ENCODE measurements around the gene ENDOV.
A peak's percentile ranks its signal among the peaks of the same experiment; 100 is the strongest.

ENDOV gene

DNA sequence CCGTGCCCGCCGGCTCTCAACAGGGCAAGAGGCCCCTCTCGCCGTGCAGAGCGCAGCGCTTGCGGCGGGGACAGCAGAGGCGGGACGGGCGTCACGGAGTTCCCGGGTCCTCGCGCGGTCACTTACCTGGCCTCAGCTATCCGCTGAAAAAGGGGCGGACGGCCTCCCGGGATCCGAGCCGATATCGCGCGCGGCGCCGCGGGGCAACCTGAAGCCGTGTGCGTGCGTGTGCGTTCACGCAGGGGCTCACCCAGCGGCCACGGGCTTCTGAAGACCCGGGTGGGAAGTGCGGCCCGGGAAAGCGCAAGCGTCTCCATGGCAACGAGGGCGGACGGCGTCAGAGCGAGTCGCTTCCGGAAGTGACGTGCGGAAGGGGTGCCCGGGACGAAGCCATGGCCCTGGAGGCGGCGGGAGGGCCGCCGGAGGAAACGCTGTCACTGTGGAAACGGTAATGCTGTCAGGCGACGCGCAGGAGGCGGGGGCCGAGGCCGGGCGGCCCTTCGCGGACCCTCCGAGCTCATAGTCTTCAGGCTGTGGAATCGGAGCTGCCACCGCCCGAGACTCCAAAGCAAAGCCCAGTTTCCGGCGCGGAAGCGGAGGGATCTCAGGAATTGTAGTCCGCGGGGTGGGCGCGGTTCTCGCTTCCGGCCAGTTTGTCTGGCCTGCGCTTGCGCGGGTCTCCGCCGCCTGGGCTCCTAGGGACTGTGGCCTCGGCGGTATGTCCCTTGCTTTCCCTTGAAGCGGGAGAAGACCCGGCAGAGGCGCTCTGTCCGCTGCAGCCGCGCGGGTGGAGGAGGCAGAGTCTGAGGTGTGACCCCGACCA lies at the start of gene ENDOV:
Gene ENDOV (plus strand): TSS at position 365 of the 823 bp plus-strand sequence. CDS start 28 bp downstream, at position 393.
- DNase-seq: peak; percentile 91 to 95

DNA sequence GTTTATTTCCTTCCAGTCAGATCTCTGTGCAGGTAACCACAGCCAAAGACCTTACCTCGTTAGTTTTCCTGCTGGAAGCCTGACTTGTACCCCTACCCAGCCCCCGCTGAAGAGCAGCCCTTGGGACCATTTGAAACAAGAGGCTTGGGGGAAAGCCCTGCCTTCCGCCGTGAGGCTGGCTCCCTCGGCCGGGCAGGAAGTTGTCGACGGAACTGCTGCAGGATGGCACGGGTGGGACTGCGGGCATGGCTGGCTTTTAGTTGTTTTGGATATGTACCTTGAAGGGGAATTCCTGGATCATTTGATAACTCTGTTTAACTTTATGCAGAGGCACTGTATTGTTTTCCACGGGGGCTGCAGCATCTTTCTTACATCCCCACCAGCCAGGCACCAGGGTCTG lies 49.0 kb upstream of the ENDOV start:
- no peak for DNase-seq

DNA sequence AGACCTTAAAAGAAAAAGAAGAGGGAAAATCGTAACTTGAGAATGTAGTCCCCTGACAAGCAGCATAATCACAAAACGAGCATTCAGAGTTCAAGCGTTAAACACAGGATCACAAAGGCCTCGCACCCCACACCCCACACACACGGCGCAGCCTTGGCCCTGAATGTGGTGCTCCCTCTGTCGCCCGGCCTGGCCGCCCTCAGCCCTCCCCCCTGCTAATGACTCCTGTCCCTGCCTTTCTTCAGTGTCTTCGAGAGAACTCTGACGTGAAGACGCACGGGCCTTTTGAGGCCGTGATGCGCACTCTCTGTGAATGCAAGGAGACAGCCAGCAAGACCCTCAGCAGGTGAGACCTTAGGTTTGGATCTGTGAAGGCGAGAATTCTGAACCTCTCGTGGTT lies 47.5 kb upstream of the ENDOV start:
- DNase-seq: no peak

DNA sequence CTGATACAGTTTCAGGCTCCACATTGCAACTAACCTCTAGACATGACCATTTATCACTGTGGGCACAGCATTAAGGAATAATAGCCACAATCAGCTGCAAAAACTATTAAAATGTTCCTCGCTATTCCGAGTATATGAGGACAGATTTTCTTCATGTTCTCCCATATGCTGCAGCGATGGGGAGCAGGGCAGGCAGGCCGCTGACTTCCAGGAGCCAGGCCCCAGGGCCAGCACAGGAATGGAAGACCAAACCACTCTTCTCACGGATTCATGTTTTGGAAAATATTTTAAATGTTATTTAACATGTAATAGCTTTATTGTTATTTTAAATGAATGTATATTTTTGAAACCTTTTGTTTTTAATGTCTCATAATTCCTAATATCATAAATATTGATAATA lies 43.8 kb upstream of the ENDOV start:
- no peak for DNase-seq

DNA sequence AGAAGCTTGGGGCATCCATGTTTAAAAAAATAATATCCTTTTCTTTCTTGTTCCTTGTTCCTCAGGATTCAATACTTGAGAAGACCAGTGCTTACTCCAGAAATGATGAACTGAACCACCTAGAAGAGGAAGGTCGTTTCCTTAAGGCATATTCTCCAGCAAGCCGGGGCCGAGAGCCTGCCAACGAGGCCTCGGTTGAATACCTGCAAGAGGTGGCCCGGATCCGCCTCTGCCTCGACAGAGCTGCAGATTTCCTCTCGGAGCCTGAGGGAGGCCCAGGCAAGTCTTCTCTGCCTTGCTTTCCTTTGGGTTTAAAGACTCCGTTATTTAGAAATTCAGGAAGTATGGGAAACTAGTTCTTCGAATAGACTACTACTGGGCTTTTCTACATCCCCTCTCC lies 42.5 kb upstream of the ENDOV start:
- no peak for DNase-seq

DNA sequence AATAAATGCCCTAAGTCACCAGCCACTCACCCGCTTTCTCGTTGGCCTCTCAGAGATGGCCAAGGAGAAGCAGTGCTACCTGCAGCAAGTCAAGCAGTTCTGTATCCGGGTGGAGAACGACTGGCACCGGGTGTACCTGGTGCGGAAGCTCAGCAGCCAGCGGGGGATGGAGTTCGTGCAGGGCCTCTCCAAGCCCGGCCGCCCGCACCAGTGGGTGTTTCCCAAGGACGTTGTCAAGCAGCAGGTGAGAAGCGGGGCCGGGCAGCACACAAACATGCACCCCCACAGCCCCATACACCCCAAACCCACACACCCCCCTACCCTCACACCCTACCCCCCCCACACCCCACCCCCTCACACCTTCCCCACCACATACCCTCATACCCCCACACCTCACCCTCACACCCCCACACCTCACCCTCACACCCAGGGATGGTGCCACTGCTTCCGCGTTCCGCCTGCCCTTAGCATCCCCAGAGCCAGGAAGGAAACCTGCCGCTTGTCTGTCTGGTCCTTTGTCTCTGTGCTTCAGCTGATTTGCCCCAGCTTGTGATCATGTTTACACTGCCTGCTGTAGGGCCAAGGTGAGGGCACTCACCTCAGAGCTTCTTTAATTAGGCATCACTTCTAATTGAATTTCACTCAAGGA lies 41.9 kb upstream of the ENDOV start:
- DNase-seq: no peak

DNA sequence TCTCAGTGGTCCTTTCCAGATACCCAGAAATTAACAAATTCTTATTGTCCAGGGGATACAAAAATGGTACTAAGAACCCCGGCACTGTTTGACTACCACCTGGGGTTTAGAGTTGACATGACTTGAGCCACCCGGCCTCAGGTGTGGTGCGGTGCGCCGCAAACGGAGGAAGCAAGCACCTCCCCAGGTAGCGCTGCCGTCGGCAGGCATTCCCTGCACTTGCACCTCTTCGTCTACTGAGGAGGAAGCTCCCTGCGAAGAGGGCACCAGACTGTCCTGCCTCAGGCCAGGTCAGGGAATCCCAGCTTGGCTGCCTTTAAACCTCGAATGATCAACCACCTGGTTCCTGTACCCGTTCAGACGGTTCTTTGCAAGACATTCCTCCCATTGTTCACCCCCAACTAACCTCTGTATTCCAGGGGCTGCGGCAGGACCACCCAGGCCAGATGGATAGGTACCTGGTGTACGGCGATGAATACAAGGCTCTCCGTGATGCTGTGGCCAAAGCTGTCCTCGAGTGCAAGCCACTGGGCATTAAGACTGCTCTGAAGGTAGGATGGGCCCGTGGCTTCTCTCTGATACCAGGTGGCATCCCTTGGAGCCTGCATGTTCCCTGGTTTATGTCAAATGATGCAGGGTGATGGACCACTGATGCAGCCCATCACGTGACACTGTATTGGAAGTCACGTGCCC lies 40.8 kb upstream of the ENDOV start:
- DNase-seq: no peak

DNA sequence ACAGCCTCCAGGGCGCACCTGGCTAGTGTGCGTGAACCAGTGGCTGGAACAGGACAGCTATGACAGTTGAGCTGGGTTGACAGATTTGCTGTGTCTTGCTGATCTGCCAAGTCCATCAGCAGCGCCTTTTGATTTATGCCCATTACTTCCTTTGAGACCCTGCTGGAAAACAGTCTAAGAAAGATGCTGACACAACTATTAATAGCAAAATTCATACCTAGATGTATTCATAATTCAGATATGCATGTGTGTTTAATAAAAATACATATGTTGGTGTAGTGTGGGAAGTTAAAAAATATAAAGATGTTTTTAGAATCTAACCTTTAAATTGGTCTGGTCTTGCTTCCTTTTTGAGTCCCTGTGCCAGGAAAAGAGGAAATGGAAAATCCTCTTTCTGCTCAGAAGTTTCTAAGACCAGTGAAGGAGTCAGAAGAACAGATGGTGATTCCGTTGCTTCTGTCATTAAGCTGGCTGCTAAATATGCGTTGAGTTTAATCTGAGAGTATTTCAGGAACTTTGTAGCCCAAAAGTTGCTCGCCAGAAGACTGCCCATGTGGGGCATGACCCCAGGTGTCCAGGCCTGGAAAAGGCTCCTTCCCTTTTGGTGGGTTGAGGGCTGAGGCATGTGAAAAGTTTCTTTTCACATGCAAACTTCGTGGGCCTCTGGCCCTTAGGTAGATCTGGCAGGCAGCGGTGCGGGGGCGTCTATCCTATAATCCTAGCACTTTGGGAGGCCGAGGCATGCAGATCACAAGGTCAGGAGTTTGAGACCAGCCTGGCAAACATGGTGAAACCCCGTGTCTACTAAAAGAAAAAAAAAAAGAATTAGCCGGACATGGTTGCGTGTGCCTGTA lies 40.0 kb upstream of the ENDOV start:
- no peak for DNase-seq

DNA sequence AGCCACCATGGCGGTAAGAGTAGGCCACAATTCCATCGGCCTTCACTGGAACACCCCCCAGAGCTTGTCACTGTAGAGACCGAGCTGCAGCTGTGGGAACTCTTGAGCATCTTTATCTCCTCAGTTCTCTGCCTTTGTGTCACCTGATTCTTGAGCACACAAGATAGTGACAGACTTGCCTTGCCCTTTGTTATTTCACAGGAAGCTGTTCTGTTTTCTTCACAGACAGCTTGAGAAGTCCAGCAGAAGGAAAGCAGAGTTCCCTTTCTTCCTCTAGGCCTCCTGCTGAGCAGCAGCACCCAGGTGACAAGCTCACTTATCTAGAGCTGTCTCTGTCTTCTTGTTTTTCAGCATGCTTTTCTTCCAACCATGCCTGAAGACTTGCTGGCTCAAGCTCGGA lies 38.4 kb upstream of the ENDOV start:
- no peak for DNase-seq

DNA sequence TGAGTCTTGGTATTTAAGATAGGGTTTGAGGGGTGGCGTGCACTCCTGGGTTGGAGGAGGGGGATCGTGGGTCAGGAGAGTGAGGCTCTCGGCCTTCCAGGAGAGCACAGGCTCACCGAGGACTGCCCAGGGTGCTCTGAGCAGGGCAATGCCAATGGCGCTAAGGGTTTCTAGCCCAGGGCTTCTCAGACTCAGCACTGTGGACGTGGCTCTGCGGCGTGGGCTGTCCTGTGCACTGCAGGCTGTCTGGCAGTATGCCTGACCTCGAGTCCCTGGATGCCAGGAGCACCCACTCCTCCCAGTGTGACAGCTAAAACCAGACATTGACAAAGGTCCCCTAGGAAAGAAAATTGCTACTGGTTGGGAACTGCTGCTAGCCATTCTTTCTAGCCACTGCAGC lies 37.2 kb upstream of the ENDOV start:
- DNase-seq: no peak

DNA sequence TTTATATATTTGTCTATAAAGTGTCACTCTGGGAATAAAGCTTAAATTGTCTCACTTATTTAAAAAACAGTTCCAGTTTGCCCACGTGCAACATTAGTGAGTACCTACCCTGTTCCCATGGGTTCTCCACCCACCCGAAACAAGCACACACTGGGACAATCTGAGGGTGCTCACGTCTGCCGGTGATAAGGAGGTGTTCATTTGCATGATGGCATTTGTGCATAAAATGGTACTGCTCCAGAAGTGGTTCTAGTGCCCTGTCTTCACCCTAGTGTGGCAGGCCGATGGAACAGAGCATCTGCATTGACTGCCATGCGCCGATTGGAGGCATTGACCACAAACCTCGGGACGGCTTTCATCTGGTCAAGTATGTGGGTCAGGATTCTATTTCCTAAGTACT lies 35.6 kb upstream of the ENDOV start:
- DNase-seq: no peak

DNA sequence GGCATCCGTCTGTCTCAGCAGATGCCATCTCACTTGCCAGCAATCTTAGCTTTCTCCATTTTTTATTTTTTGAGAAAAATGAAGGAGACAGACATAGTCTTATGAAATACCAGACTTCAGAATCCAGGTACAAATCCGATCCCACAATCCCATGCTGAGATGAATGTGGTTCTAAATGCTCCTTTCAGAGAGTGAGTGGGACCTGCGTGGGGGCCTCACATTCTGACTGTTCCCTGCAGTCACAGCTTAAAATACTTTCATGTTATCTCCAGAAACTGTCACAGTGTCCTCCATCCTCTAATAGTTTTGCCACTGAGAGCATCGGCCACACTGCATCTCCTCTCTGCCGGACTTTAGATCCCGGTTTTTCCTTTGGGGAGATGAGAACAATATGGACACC lies 34.9 kb upstream of the ENDOV start:
- DNase-seq: no peak

DNA sequence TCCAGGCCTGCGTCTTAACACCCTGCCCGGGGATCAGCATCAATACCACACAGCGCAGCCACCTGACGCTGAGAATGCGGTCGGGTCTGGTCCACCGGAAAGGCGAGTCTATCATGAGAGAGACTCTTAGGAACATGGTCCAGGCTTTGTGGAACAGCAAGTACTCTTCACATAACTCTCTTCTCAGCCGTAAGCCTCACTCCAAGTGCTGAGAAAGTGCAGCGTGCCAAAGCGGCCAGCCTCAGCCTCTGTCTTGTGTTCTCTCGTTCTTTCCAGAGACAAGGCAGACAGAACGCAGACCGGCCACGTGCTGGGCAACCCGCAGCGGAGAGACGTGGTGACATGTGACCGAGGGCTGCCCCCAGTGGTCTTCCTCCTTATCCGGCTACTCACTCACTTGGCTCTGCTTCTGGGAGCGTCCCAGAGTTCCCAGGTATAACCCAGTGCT lies 34.4 kb upstream of the ENDOV start:
- no peak for DNase-seq

DNA sequence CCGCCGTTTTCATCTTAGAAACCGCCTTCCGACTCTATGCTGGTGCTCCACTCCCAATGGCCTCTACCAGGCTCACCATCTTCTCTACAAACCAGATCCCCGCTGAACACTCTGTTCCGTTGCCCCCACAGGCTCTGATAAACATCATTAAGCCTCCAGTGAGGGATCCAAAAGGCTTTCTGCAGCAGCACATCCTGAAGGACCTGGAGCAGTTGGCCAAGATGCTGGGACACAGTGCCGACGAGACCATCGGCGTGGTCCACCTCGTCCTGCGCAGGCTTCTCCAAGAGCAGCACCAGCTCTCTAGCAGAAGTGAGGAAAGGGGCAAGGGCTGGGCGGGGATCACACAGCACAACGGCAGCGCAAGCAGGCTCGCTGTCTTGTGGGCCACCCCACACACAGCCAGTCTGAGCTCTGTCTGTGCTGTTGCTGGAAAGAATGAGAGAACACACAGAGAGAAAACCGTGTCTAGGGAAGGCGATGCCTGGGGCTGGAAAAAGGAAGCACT lies 33.5 kb upstream of the ENDOV start:
- no peak for DNase-seq

DNA sequence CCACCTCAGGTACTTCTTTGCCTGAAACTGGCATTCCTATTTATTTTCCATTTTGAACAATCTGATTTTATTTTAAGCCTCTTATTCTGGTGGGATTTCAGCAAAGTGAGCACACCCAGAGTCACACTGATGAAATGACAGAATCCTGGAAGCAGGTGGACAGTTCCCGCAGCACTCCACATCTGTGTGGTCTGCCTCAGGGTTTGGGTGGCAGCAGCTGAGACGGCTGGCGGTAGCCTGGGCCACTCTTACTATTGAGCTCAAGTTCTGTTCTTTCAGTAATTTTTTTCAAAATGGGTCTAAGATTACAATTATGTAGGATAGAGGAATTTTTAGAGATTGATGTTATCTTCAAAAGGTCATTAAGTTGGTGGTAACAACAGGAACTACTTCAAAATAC lies 32.5 kb upstream of the ENDOV start:
- DNase-seq: no peak

DNA sequence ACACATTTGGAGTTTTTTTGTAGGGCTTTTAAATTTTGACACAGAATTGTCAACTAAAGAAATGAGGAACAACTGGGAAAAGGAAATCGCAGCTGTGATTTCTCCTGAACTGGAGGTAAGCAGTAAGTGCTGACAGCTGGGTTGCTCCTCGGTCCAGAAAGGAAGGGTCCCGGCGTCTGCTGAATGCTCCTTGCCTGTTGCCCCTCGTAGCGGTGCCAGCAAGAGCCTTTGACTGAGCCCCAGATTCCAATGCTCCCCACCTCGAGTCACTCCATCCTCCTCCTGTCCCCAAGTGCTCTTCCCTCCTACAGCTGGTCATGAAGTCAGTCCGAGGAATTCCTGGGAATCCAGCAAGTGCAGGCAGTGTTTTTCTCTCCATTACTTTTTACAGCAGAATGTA lies 32.0 kb upstream of the ENDOV start:
- no peak for DNase-seq

DNA sequence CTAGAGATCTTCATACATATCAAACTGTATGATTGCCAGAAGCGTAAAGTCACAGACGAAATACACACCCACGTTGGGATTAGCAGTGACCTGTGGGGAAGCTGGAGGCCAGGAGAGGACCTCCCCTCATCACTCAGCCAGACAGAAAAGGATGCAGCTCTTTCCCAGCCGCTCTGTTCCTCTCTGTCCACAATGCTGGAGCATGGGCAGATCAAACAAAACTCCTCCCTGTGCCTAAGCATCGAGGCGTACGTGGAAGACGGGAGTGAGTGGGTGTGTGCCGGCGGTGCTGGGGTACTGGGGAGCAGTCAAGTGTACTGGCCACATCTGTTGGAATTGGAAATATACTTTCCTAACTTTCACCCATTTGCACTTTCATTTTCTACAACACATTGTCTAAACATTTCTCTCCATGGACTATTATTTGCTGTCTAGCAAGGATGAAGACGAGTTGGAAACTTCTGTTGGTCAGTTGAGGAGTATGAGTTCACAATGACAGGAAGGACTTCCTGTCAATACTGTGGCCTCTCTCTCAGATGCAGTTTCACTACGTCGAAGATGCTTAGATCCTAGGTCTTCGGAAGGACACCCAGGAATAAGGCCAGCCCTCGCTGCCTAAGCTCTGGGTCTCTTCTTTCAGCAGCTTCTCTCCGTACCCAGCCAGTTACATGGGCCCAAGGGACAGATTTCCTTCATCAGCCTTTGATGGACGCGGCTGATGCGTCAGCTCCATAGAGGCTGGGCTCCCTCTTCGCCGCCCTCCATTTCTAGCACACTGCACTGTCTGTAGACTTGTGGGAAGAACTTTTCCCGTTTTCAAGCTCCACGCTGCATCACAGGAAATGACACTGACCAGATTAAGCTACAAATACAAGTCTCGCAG lies 30.6 kb upstream of the ENDOV start:
- no peak for DNase-seq

DNA sequence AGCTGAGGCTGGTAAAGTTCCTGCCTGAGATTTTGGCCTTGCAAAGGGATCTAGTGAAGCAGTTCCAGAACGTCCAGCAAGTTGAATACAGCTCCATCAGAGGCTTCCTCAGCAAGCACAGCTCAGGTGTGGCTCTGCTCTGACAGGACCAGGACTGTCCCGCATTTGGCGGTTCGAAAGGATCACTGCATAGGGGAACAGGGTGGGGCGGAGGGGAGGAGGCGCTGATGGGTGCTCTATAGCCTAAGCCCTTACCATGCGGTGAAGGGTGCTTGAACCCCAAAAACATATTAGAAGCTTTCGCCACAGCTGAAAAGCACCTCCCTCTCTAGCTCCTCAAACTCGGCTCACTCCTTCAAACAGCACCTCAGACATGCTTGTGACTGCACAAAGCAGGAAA lies 29.9 kb upstream of the ENDOV start:
- DNase-seq: no peak

DNA sequence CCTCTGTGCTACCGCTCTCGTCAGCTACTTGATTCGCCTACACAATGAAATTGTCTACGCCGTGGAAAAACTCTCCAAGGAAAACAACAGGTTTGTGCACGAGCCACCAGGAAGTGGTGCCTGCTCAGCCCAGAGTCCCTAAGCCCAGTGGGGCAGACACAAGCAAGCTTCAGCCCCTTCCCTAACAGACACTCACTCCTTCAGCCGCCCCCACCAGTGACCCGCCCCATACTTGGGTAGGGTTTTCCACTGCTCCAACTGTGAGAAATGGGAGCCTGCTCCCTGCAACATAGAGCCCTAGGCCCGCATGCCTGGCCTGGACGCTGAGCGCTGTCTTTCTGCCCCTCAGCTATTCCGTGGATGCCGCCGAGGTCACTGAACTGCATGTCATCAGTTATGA lies 28.6 kb upstream of the ENDOV start:
- no peak for DNase-seq

DNA sequence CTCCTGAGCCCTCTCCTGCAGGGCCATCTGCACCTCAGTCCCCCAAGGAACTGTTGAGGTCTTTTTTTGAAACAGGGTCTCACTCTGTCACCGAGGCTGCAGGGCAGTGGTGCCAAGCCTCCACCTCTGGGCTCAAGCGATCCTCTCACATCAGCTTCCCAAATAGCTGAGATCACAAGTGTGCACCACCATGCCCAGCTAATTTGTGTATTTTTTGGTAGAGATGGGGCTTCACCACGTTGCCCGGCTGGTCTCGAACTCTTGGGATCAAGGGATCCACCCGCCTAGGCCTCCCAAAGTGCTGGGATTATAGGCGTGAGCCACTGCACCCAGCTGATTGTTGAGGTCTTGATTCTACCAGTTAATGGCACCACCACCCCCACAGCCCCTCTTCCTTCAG lies 27.9 kb upstream of the ENDOV start:
- no peak for DNase-seq

DNA sequence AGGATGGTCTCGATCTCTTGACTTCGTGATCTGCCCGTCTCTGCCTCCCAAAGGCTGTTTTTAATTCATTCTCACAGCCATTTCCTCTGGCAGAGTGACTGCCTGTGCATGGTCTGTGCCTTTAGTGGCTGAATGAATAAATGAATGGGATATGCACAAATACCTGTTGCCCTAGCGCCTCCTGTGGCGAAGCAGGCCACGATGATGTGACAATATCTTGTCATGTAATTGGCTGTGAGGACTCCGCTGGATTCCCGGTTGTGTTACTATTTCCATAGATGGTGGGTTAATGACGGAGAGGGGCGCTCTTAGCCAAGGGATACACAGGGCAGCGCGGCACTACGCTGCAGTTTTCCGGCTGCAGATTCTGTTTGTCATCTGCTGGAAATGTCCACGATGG lies 26.8 kb upstream of the ENDOV start:
- DNase-seq: peak in 1 of 2 experiments; percentile 21

DNA sequence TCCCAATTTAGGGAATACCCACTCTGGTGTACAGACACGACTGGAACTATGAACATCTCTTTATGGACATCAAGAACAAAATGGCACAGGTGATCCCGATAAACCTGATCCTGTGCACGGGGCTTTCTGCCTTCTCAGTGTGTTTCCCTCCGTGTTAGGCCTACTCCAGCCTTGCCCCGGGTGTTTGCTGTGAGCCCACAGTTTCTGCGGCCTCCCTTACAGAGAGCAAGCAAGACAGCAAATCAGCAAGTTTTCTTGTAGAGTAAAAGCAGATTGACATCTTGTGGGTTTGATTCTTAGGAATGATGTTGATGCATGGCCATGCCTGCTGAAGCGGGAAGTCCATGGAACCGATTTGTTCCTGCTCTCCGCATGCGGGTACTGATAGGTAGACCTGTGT lies 26.4 kb upstream of the ENDOV start:
- no peak for DNase-seq

Measured in NCI-H526 (cell line).